HepG2 (cell line): ENCODE data around the gene RASSF7. TPM values are rescaled to one million over a fixed set of nuclear protein-coding genes. Genes with fewer than 3 reads are reported as not detected.

Source experiments
- ATAC-seq: fragments of 200-7000 bp; cut with Tn5 transposase; 3 replicates; pipeline ENCODE4 v1.9.1; 2020; ENCODE audit warnings: mild to moderate bottlenecking, moderate library complexity
- BruUV-seq: library from RNA; stranded (reverse); fragments of 400-500 nt; replicated peaks from 2 replicates; lab custom pipeline; 2021; lab: Mats Ljungman, UMichigan
- CTCF ChIA-PET: fragments of 300-600 bp; formaldehyde crosslinking; extraction: SDS; loops from one replicate; lab custom pipeline; 2021; ENCODE audit warnings: low total read pairs, inconsistent platforms, low intra/inter-chr PET ratio; lab: Yijun Ruan, JAX
- POLR2A ChIA-PET: fragments of 350-600 bp; sonication (Branson Sonifier 250); formaldehyde crosslinking; loops from one replicate; lab custom pipeline; 2020; ENCODE audit warnings: antibody characterized with exemption, inconsistent platforms; lab: Yijun Ruan, JAX
- DNase-seq: peaks from one replicate; pipeline ENCODE4 v3.0.0-alpha.2; 2015; ENCODE audit warnings: low spot score
- FAIRE-seq: peaks from 3 replicates; lab custom pipeline; 2011; peaks lifted over from hg19 to GRCh38; lab: Jason Lieb, UNC
- H2AFZ ChIP-seq: one replicate; pipeline ENCODE4 v1.6.1; 2011; ENCODE audit warnings: low read length, inconsistent platforms
- H3K27ac ChIP-seq: fragments of 300-600 bp; 3 replicates; pipeline ENCODE4 v1.8.0; 2011; ENCODE audit warnings: mixed run types, mild to moderate bottlenecking, mixed read lengths, low read length, inconsistent platforms; ENCODE audit not compliant: insufficient read depth; ENCODE audit errors: extremely low read length
- H3K27me3 ChIP-seq, 2 experiments: fragments of 200-600 bp in 1 of 2; 2 replicates in 1 of 2; 3 replicates in 1 of 2; pipeline versions ENCODE4 v1.6.0 to v1.8.0; 2011; ENCODE audit warnings: low read length in 2 of 2, mild to moderate bottlenecking in 2 of 2, moderate library complexity in 2 of 2, inconsistent platforms in 1 of 2; ENCODE audit not compliant: insufficient read depth in 2 of 2, control insufficient read depth in 1 of 2
- H3K36me3 ChIP-seq, 2 experiments: fragments of 200-600 bp in 1 of 2; replicated peaks in 1 of 2; 2 replicates in 1 of 2; 3 replicates in 1 of 2; pipeline versions ENCODE4 v1.5.1 to v1.8.0; 2011; ENCODE audit warnings: low read length in 2 of 2, inconsistent platforms in 1 of 2; ENCODE audit not compliant: insufficient read depth in 2 of 2, control insufficient read depth in 1 of 2
- H3K4me1 ChIP-seq: 2 replicates; pipeline ENCODE4 v1.5.1; 2012; ENCODE audit warnings: low read length, inconsistent platforms; ENCODE audit not compliant: insufficient read depth
- H3K4me2 ChIP-seq: 2 replicates; pipeline ENCODE4 v1.6.0; 2011; ENCODE audit warnings: low read depth, low read length, inconsistent platforms
- H3K4me3 ChIP-seq, 3 experiments: fragments of 200-600 bp in 1 of 3; sonication (generic), shearing (Covaris generic) in 1 of 3; replicated peaks in 1 of 3; 2 replicates each; pipeline ENCODE4 v1.5.1; 2011 to 2016; ENCODE audit warnings: low read length in 3 of 3, inconsistent platforms in 2 of 3, low read depth in 2 of 3, mild to moderate bottlenecking in 2 of 3, control low read depth in 1 of 3, mixed read lengths in 1 of 3; ENCODE audit not compliant: insufficient read depth in 1 of 3
- H3K79me2 ChIP-seq: one replicate; pipeline ENCODE4 v1.6.1; 2011; ENCODE audit warnings: low read length, inconsistent platforms; ENCODE audit not compliant: insufficient read depth
- H3K9ac ChIP-seq: 2 replicates; pipeline ENCODE4 v1.6.0; 2011; ENCODE audit warnings: mild to moderate bottlenecking, low read depth, low read length, inconsistent platforms; ENCODE audit not compliant: insufficient read depth
- H3K9me3 ChIP-seq: 2 replicates; pipeline ENCODE4 v1.5.1; 2012; ENCODE audit warnings: mild to moderate bottlenecking, low read length
- H4K20me1 ChIP-seq: 2 replicates; pipeline ENCODE4 v1.6.0; 2011; ENCODE audit warnings: inconsistent platforms, mild to moderate bottlenecking, low read length, moderate library complexity; ENCODE audit not compliant: insufficient read depth
- CCAR2 ChIP-seq: fragments of 200-400 bp; formaldehyde crosslinking; optimal IDR thresholded peaks from 2 replicates; pipeline ENCODE3; 2018; ENCODE audit warnings: low read depth, mild to moderate bottlenecking, low read length, moderate library complexity
- CREM ChIP-seq, 2 experiments: sonication (generic) in 1 of 2; formaldehyde crosslinking in 1 of 2; IDR thresholded peaks; 2 replicates each; pipeline versions ENCODE4 v1.4.0 to v1.6.1; 2016 to 2020; ENCODE audit warnings: antibody characterized with exemption in 1 of 2, mild to moderate bottlenecking in 1 of 2, missing genetic modification reagents in 1 of 2
- ELF4 ChIP-seq: sonication (generic); formaldehyde crosslinking; IDR thresholded peaks from 2 replicates; pipeline ENCODE4 v1.5.0; 2020; ENCODE audit warnings: missing genetic modification reagents, mild to moderate bottlenecking, moderate library complexity, borderline replicate concordance
- KDM6A ChIP-seq: IDR thresholded peaks from 2 replicates; pipeline ENCODE4 v1.6.1; 2016; ENCODE audit warnings: low read depth
- ONECUT2 ChIP-seq: sonication (generic); formaldehyde crosslinking; IDR thresholded peaks from 2 replicates; pipeline ENCODE4 v1.4.0; 2020; ENCODE audit warnings: missing genetic modification reagents
- PAF1 ChIP-seq: IDR thresholded peaks from 2 replicates; pipeline ENCODE4 v1.6.1; 2016; ENCODE audit warnings: missing genetic modification reagents, missing compliant biosample characterization
- RCOR2 ChIP-seq: IDR thresholded peaks from 2 replicates; pipeline ENCODE4 v1.6.1; 2016; ENCODE audit warnings: missing biosample characterization, missing genetic modification reagents
- RXRA ChIP-seq: sonication (generic); formaldehyde crosslinking; IDR thresholded peaks from 2 replicates; pipeline ENCODE4 v1.5.1; 2020; ENCODE audit warnings: missing genetic modification reagents
- SNRNP70 ChIP-seq: fragments of 200-400 bp; formaldehyde crosslinking; IDR thresholded peaks from 2 replicates; pipeline ENCODE4 v1.6.1; 2017; ENCODE audit warnings: mild to moderate bottlenecking, low read depth, low read length, moderate library complexity
- TP53 ChIP-seq: sonication (generic); formaldehyde crosslinking; conservative IDR thresholded peaks from 2 replicates; pipeline ENCODE4 v1.4.0; 2020; ENCODE audit warnings: missing genetic modification reagents
- YEATS2 ChIP-seq: sonication (generic); formaldehyde crosslinking; IDR thresholded peaks from 2 replicates; pipeline ENCODE4 v1.4.0; 2020; ENCODE audit warnings: missing genetic modification reagents, borderline replicate concordance
- ZBTB25 ChIP-seq: IDR thresholded peaks from 2 replicates; pipeline ENCODE4 v1.6.1; 2018; ENCODE audit warnings: missing genetic modification reagents
- ZBTB26 ChIP-seq: IDR thresholded peaks from 2 replicates; pipeline ENCODE4 v1.6.1; 2016; ENCODE audit warnings: missing compliant biosample characterization, missing genetic modification reagents, borderline replicate concordance
- ZBTB7B ChIP-seq: sonication (generic); formaldehyde crosslinking; IDR thresholded peaks from 2 replicates; pipeline ENCODE4 v1.4.0; 2020; ENCODE audit warnings: missing genetic modification reagents
- ZC3H13 ChIP-seq: sonication (generic); formaldehyde crosslinking; IDR thresholded peaks from 2 replicates; pipeline ENCODE4 v1.8.1; 2023; ENCODE audit warnings: mild to moderate bottlenecking, missing genetic modification reagents, moderate library complexity
- ZFP62 ChIP-seq: sonication (generic); formaldehyde crosslinking; IDR thresholded peaks from 2 replicates; pipeline ENCODE4 v1.4.0; 2020; ENCODE audit warnings: missing genetic modification reagents
- ZFY ChIP-seq: sonication (generic); formaldehyde crosslinking; IDR thresholded peaks from 2 replicates; pipeline ENCODE4 v1.4.0; 2020; ENCODE audit warnings: missing genetic modification reagents
- ZMYM2 ChIP-seq: sonication (generic); formaldehyde crosslinking; IDR thresholded peaks from 2 replicates; pipeline ENCODE4 v1.8.0; 2022; ENCODE audit warnings: mild to moderate bottlenecking, missing genetic modification reagents
- ZNF329 ChIP-seq: sonication (generic); formaldehyde crosslinking; IDR thresholded peaks from 2 replicates; pipeline ENCODE4 v1.9.0; 2021; ENCODE audit warnings: low read depth, mild to moderate bottlenecking, missing genetic modification reagents
- ZNF350 ChIP-seq: sonication (generic); formaldehyde crosslinking; IDR thresholded peaks from 2 replicates; pipeline ENCODE4 v1.4.0; 2020; ENCODE audit warnings: mild to moderate bottlenecking, low read depth, missing genetic modification reagents, borderline replicate concordance
- ZNF431 ChIP-seq: sonication (generic); formaldehyde crosslinking; IDR thresholded peaks from 2 replicates; pipeline ENCODE4 v1.9.0; 2022; ENCODE audit warnings: missing genetic modification reagents, low read depth, mild to moderate bottlenecking, borderline replicate concordance
- ZNF441 ChIP-seq: sonication (generic); formaldehyde crosslinking; IDR thresholded peaks from 2 replicates; pipeline ENCODE4 v1.7.0; 2021; ENCODE audit warnings: missing genetic modification reagents, borderline replicate concordance
- ZNF619 ChIP-seq: sonication (generic); formaldehyde crosslinking; IDR thresholded peaks from 2 replicates; pipeline ENCODE4 v1.4.0; 2020; ENCODE audit warnings: mild to moderate bottlenecking, missing genetic modification reagents
- ZNF703 ChIP-seq: sonication (generic); formaldehyde crosslinking; IDR thresholded peaks from 2 replicates; pipeline ENCODE4 v1.5.1; 2020; ENCODE audit warnings: missing genetic modification reagents, mild to moderate bottlenecking, moderate library complexity, borderline replicate concordance
- WGBS: methylation state at CpG from one replicate; pipeline ENCODE4 v1.1.6; 2017; ENCODE audit warnings: low lambda C conversion rate; 5-methylcytosine and 5-hydroxymethylcytosine counted together
- in situ Hi-C: cut with HindIII; loops from 2 replicates; pipeline ENCODE4 v1.10.0; 2017; ENCODE audit warnings: low pct_unique_long_range_greater_than_20kb; ENCODE audit not compliant: extremely low pct_ligation_motif_present
- intact Hi-C: fragments of 100-400 bp; cut with micrococcal nuclease; formaldehyde crosslinking; loops from one replicate; pipeline ENCODE4 v1.10.0; 2022; ENCODE audit not compliant: unreplicated experiment
- polyA plus RNA-seq, 8 experiments: library from polyadenylated mRNA; depleted of rRNA in 3 of 8; stranded (reverse) in 7 of 8; unstranded in 1 of 8; fragments of >200 nt; fragmentation: Illumina TruSeq in 4 of 8; extraction: Trizol in 4 of 8; gene quantifications; 2 replicates each; pipeline versions ENCODE4 v1.2.1 to v1.2.3, GENCODE V29; 2011 to 2016; ENCODE audit warnings: low read depth in 4 of 8, missing spikeins in 1 of 8, mixed read lengths in 1 of 8; ENCODE audit not compliant: insufficient read depth in 1 of 8
- total RNA-seq, 5 experiments: library from RNA; depleted of rRNA; stranded (reverse); fragments of >200 nt; fragmentation: Illumina TruSeq; extraction: Trizol; gene quantifications; 2 replicates each; pipeline ENCODE4 v1.2.3, GENCODE V29; 2016; ENCODE audit warnings: low read depth in 1 of 5

Gene RASSF7
- total and polyA plus RNA-seq, 2 of the 13 experiments (the other 11 are each of a cell fraction or from before 2014, with no cell fraction given): 20.2 to 28.6 TPM

- peaks cover 8 to 16% of the 10 kb centered on the region in 2 experiments; a peak in 4 of 5 replicates for H3K27me3 ChIP-seq
- no peaks in the 10 kb centered on the region for H3K79me2 ChIP-seq
- H4K20me1 ChIP-seq: no peaks in the 10 kb centered on the region
- FAIRE-seq: no peak
- peak overlapping the region; percentile 86 for H3K4me2 ChIP-seq
- peak overlapping the region; percentile 39; the same call in 1 of the 2 replicates for H3K9ac ChIP-seq
- peak; percentile 44 for DNase-seq
- ChIA-PET CTCF (interaction anchor here (0.9 kb wide), 1 partner anchor 173 kb away, joined by 3 read pairs; no protein-coding TSS in a partner anchor), POLR2A (interaction anchor here (1.0 to 1.4 kb wide), 6 partner anchors 14 to 173 kb away, joined by 3 to 4 read pairs (median 4); partner anchors contain the start of gene HRAS)
- H3K4me1 ChIP-seq: peaks cover 75% of the 10 kb centered on the region
- 9% methylated on average over 46 of the region's 60 CpGs for WGBS
- H2AFZ ChIP-seq: no peak overlapping the region
- in situ Hi-C loops: loop anchor here (5.0 to 10.0 kb wide), 2 partner anchors 43 to 70 kb away; partner anchors contain the start of genes CDHR5 and SCT
- BruUV-seq: no TSS peak
- no peak overlapping the region for H3K27ac ChIP-seq
- intact Hi-C loops: loop anchor here (10.0 kb wide), 1 partner anchor 60 kb away; the partner anchor contains the start of gene IRF7
- no peaks in the 10 kb centered on the region for H3K36me3 ChIP-seq
- peak overlapping the region; percentile 47 to 71 (median 52); a peak in 5 of 6 replicates for H3K4me3 ChIP-seq
- H3K9me3 ChIP-seq: no peaks in the 10 kb centered on the region
- peak; percentile 15 for ATAC-seq
- TF ChIP-seq RXRA (CRISPR knock-in tag) (no peak), CCAR2 (no peak), ONECUT2 (CRISPR knock-in tag) (no peak), RCOR2 (CRISPR knock-in tag) (no peak), ZBTB7B (peak; percentile 63; the same call in 1 of the 2 replicates), KDM6A (CRISPR knock-in tag) (no peak), ZNF619 (CRISPR knock-in tag) (no peak), SNRNP70 (no peak), ZBTB25 (CRISPR knock-in tag) (0 out of 2 replicates have a peak, but pooled peaks have one; percentile 31), ZFP62 (CRISPR knock-in tag) (no peak), CREM (IDR thresholded peaks at IDR 0.05) (no peak), CREM (CRISPR knock-in tag; IDR thresholded peaks at IDR 0.05) (no peak), ZBTB26 (CRISPR knock-in tag) (no peak), ZC3H13 (CRISPR knock-in tag) (no peak), ZNF431 (CRISPR knock-in tag) (no peak), ZNF703 (CRISPR knock-in tag) (no peak), ZNF441 (CRISPR knock-in tag) (no peak), ZNF329 (CRISPR knock-in tag) (peak; percentile 57; the same call in 1 of the 2 replicates), TP53 (no peak), ELF4 (no peak), PAF1 (no peak), YEATS2 (CRISPR knock-in tag) (no peak), ZMYM2 (CRISPR knock-in tag) (no peak), ZFY (CRISPR knock-in tag) (no peak), ZNF350 (CRISPR knock-in tag) (no peak)
Measured at GRCh38 chr11:554428-555226, 6.1 kb upstream of the RASSF7 start.
